HG03432 (cell line): ENCODE measurements around the gene SPR.
"Not testable (repeated sequence)": the region's sequence is repeated elsewhere in the genome, so short reads cannot be mapped to it uniquely, and the experiment has no call there.

ENCODE experiments used
- ATAC-seq: cut with Tn5 transposase; IDR thresholded peaks from one replicate; pipeline ENCODE4 v1.9.1; 2021; ENCODE audit warnings: mild to moderate bottlenecking, moderate library complexity; ENCODE audit not compliant: unreplicated experiment

The SPR gene

GRCh38 chr2:72888438-72889202 lies 1.4 kb downstream of the SPR start:
- ATAC-seq: no peak

- no peak for ATAC-seq
Observed at GRCh38 chr2:72889991-72890390, 2.8 kb downstream of the SPR start.

- ATAC-seq: no peak
Observed at GRCh38 chr2:72891091-72891818, 4.0 kb downstream of the SPR start.

GRCh38 chr2:72892506-72893173 lies 5.4 kb downstream of the SPR start:
- peak; percentile 61 for ATAC-seq

- peak; percentile 71 for ATAC-seq
Observed at GRCh38 chr2:72893594-72894319, 6.5 kb downstream of the SPR start.

GRCh38 chr2:72894514-72894913 lies 7.3 kb downstream of the SPR start:
- ATAC-seq: no peak

GRCh38 chr2:72895154-72895553 lies 7.9 kb downstream of the SPR start:
- ATAC-seq: no peak

- ATAC-seq: no peak
Observed at GRCh38 chr2:72895759-72896281, 8.6 kb downstream of the SPR start.

GRCh38 chr2:72896446-72896845 lies 9.2 kb downstream of the SPR start:
- ATAC-seq: no peak

- ATAC-seq: no peak
Observed at GRCh38 chr2:72897785-72898584, 10.8 kb downstream of the SPR start.

- ATAC-seq: no peak
Observed at GRCh38 chr2:72898585-72898906, 11.3 kb downstream of the SPR start.

GRCh38 chr2:72900191-72900825 lies 13.1 kb downstream of the SPR start:
- no peak for ATAC-seq

GRCh38 chr2:72901426-72901825 lies 14.2 kb downstream of the SPR start:
- no peak for ATAC-seq

- not testable (repeated sequence) for ATAC-seq
Observed at GRCh38 chr2:72907369-72907768, 20.2 kb downstream of the SPR start.

- no peak for ATAC-seq
Observed at GRCh38 chr2:72908741-72909140, 21.5 kb downstream of the SPR start.

- no peak for ATAC-seq
Observed at GRCh38 chr2:72911256-72911655, 24.0 kb downstream of the SPR start.

GRCh38 chr2:72913486-72914205 lies 26.4 kb downstream of the SPR start:
- ATAC-seq: no peak

- ATAC-seq: no peak
Observed at GRCh38 chr2:72914206-72914559, 27.0 kb downstream of the SPR start.

GRCh38 chr2:72914589-72915319 lies 27.5 kb downstream of the SPR start:
- no peak for ATAC-seq
